Mammary epithelial cell (primary cell): ENCODE data around the gene NDUFS2.
"Not testable (repeated sequence)": the region's sequence is repeated elsewhere in the genome, so short reads cannot be mapped to it uniquely, and the experiment has no call there.

Experiments used
- EZH2 ChIP-seq: IDR thresholded peaks from 2 replicates; pipeline ENCODE4 v1.6.1; 2012; ENCODE audit warnings: low read length, inconsistent platforms, borderline replicate concordance
- TF ChIP-seq, protein P1 (sequence below), 2 donors: IDR thresholded peaks in 1 of 2; conservative IDR thresholded peaks in 1 of 2; 2 replicates each; pipeline ENCODE4 v1.5.1; 2011 to 2012; ENCODE audit warnings: inconsistent platforms in 2 of 2, low read length in 2 of 2, mild to moderate bottlenecking in 2 of 2, control low read depth in 1 of 2, low read depth in 1 of 2; ENCODE audit not compliant: insufficient read depth in 1 of 2; ENCODE audit errors: extremely low read depth in 1 of 2

- TF ChIP-seq, protein P1, sequence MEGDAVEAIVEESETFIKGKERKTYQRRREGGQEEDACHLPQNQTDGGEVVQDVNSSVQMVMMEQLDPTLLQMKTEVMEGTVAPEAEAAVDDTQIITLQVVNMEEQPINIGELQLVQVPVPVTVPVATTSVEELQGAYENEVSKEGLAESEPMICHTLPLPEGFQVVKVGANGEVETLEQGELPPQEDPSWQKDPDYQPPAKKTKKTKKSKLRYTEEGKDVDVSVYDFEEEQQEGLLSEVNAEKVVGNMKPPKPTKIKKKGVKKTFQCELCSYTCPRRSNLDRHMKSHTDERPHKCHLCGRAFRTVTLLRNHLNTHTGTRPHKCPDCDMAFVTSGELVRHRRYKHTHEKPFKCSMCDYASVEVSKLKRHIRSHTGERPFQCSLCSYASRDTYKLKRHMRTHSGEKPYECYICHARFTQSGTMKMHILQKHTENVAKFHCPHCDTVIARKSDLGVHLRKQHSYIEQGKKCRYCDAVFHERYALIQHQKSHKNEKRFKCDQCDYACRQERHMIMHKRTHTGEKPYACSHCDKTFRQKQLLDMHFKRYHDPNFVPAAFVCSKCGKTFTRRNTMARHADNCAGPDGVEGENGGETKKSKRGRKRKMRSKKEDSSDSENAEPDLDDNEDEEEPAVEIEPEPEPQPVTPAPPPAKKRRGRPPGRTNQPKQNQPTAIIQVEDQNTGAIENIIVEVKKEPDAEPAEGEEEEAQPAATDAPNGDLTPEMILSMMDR (conservative IDR thresholded peaks at IDR 0.05 in 1 of 2, IDR thresholded peaks at IDR 0.05 in 1 of 2; ENCODE audit: extremely low read depth in 1 of 2, insufficient read depth in 1 of 2, low read depth in 1 of 2, low read length in 2 of 2), result not testable (repeated sequence)
- not testable (repeated sequence) for TF ChIP-seq EZH2
Measured at GRCh38 chr1:161255302-161255701, 53.1 kb downstream of the NDUFS2 start.
